K562 (cell line): ENCODE results near the gene ELOB. TPM values are rescaled to one million over a fixed set of nuclear protein-coding genes. Genes with fewer than 3 reads are reported as not detected.

Experiments
- CREM ChIP-seq: IDR thresholded peaks from 2 replicates; pipeline ENCODE4 v1.6.1; 2014; ENCODE audit warnings: antibody characterized with exemption, low read depth
- EP400 ChIP-seq: fragments of 450-650 bp; IDR thresholded peaks from 2 replicates; pipeline ENCODE4 v1.6.1; 2017; ENCODE audit warnings: antibody characterized with exemption, mild to moderate bottlenecking, moderate library complexity
- ETV1 ChIP-seq: fragments of 450-650 bp; conservative IDR thresholded peaks from 2 replicates; pipeline ENCODE4 v1.6.1; 2016; ENCODE audit warnings: missing genetic modification characterization, control low read depth, low read depth, missing compliant biosample characterization
- FOXA3 ChIP-seq, 2 experiments: fragments of 450-650 bp in 1 of 2; sonication (generic) in 1 of 2; formaldehyde crosslinking; IDR thresholded peaks in 1 of 2; conservative IDR thresholded peaks in 1 of 2; 2 replicates each; pipeline versions ENCODE4 v1.4.0 to v1.8.0; 2020 to 2022; ENCODE audit warnings: mild to moderate bottlenecking in 2 of 2, missing genetic modification reagents in 1 of 2
- HIVEP1 ChIP-seq: fragments of 250-450 bp; sonication (Bioruptor Pico); IDR thresholded peaks from 2 replicates; pipeline ENCODE4 v1.4.0; 2020; ENCODE audit warnings: mild to moderate bottlenecking
- IFI16 ChIP-seq: fragments of 250-450 bp; sonication (Bioruptor Pico); IDR thresholded peaks from 2 replicates; pipeline ENCODE4 v2.1.2; 2022; ENCODE audit warnings: mild to moderate bottlenecking, inconsistent platforms
- JUND ChIP-seq, 2 experiments: IDR thresholded peaks; 2 replicates in 1 of 2; 3 replicates in 1 of 2; pipeline ENCODE4 v1.6.1; 2011; ENCODE audit warnings: borderline replicate concordance in 2 of 2, low read depth in 2 of 2, low read length in 2 of 2, improper control_type of control experiment in 1 of 2, missing biosample characterization in 1 of 2, missing genetic modification characterization in 1 of 2, missing genetic modification reagents in 1 of 2
- MAZ ChIP-seq, 2 experiments: fragments of 450-650 bp in 1 of 2; sonication (generic) in 1 of 2; formaldehyde crosslinking; IDR thresholded peaks in 1 of 2; conservative IDR thresholded peaks in 1 of 2; 2 replicates each; pipeline versions ENCODE4 v1.4.0 to v1.5.0; 2020; ENCODE audit warnings: mild to moderate bottlenecking in 1 of 2, missing genetic modification reagents in 1 of 2
- NEUROD1 ChIP-seq: fragments of 150-350 bp; IDR thresholded peaks from 2 replicates; pipeline ENCODE4 v1.6.1; 2014; ENCODE audit warnings: borderline replicate concordance, low read length, low read depth; ENCODE audit not compliant: partially characterized antibody
- NFIC ChIP-seq: fragments of 450-650 bp; IDR thresholded peaks from 2 replicates; pipeline ENCODE4 v1.6.1; 2017; ENCODE audit warnings: mild to moderate bottlenecking, inconsistent platforms
- PTTG1 ChIP-seq: fragments of 450-650 bp; IDR thresholded peaks from 2 replicates; pipeline ENCODE4 v1.6.1; 2016; ENCODE audit warnings: low read depth, mild to moderate bottlenecking, missing genetic modification characterization, missing compliant biosample characterization
- RBM22 ChIP-seq: fragments of 200-400 bp; formaldehyde crosslinking; IDR thresholded peaks from 2 replicates; pipeline ENCODE4 v1.6.1; 2018; ENCODE audit warnings: low read length, low read depth; ENCODE audit not compliant: poor library complexity, severe bottlenecking
- RBM25 ChIP-seq: fragments of 200-400 bp; formaldehyde crosslinking; IDR thresholded peaks from 2 replicates; pipeline ENCODE4 v1.6.1; 2018; ENCODE audit warnings: low read length, low read depth, moderate library complexity; ENCODE audit not compliant: severe bottlenecking
- SP1 ChIP-seq: sonication (generic); formaldehyde crosslinking; IDR thresholded peaks from 2 replicates; pipeline ENCODE4 v1.8.1; 2022; ENCODE audit warnings: mild to moderate bottlenecking, missing genetic modification reagents
- SPI1 ChIP-seq: IDR thresholded peaks from 2 replicates; pipeline ENCODE4 v1.6.1; 2011; ENCODE audit warnings: low read depth, low read length, control low read depth, borderline replicate concordance
- SRSF3 ChIP-seq: fragments of 200-400 bp; formaldehyde crosslinking; IDR thresholded peaks from 2 replicates; pipeline ENCODE4 v1.6.1; 2016; ENCODE audit warnings: mild to moderate bottlenecking, low read length, moderate library complexity; ENCODE audit not compliant: insufficient read depth
- TAF7 ChIP-seq: fragments of 450-650 bp; IDR thresholded peaks from 2 replicates; pipeline ENCODE4 v1.6.1; 2016; ENCODE audit warnings: missing genetic modification characterization, missing compliant biosample characterization
- TCF7 ChIP-seq: sonication (generic); IDR thresholded peaks from 2 replicates; pipeline ENCODE4 v1.6.1; 2016; ENCODE audit warnings: antibody characterized with exemption, borderline replicate concordance
- ZBTB17 ChIP-seq: fragments of 450-650 bp; formaldehyde crosslinking; IDR thresholded peaks from 2 replicates; pipeline ENCODE4 v1.4.0; 2020; ENCODE audit warnings: mild to moderate bottlenecking
- ZFX ChIP-seq: sonication (generic); formaldehyde crosslinking; IDR thresholded peaks from 2 replicates; pipeline ENCODE4 v1.8.0; 2022; ENCODE audit warnings: mild to moderate bottlenecking, missing genetic modification reagents, moderate library complexity
- ZNF134 ChIP-seq: fragments of 250-450 bp; sonication (Bioruptor Pico); conservative IDR thresholded peaks from 2 replicates; pipeline ENCODE4 v1.4.0; 2020
- ZNF384 ChIP-seq: IDR thresholded peaks from 2 replicates; pipeline ENCODE4 v1.6.1; 2012; ENCODE audit warnings: low read depth, low read length, improper control_type of control experiment
- ZNF431 ChIP-seq: sonication (generic); formaldehyde crosslinking; IDR thresholded peaks from 2 replicates; pipeline ENCODE4 v1.8.0; 2022; ENCODE audit warnings: mild to moderate bottlenecking, missing genetic modification reagents
- ZNF583 ChIP-seq: fragments of 250-450 bp; sonication (Bioruptor Pico); IDR thresholded peaks from 2 replicates; pipeline ENCODE4 v1.4.0; 2020
- ZNF586 ChIP-seq: fragments of 450-650 bp; formaldehyde crosslinking; conservative IDR thresholded peaks from 2 replicates; pipeline ENCODE4 v1.4.0; 2020; ENCODE audit warnings: mild to moderate bottlenecking, moderate library complexity
- ZNF766 ChIP-seq: fragments of 200-800 bp; sonication (Bioruptor generic); conservative IDR thresholded peaks from 2 replicates; pipeline ENCODE4 v1.6.1; 2016; ENCODE audit warnings: missing genetic modification characterization, missing compliant biosample characterization
- polyA plus RNA-seq, 8 experiments: library from polyadenylated mRNA; depleted of rRNA in 4 of 8; stranded (reverse) in 5 of 8; unstranded in 3 of 8; fragments of >200 nt; fragmentation: Nextera tagmentation in 2 of 8; fragmentation: Illumina TruSeq in 1 of 8; extraction: Ambion mirVana in 2 of 8; extraction: Trizol in 1 of 8; gene quantifications; 2 replicates each; pipeline versions ENCODE4 v1.2.1 to v1.2.3, GENCODE V29; 2011 to 2014; ENCODE audit warnings: inconsistent platforms in 1 of 8, missing spikeins in 1 of 8
- total RNA-seq, 7 experiments: library from RNA; depleted of rRNA in 6 of 7; stranded (reverse); fragments of >200 nt in 6 of 7; fragmentation: Illumina TruSeq in 2 of 7; extraction: Trizol in 2 of 7; gene quantifications; 2 replicates each; pipeline versions ENCODE4 v1.2.1 to v1.2.3, GENCODE V29; 2011 to 2021; ENCODE audit warnings: low replicate concordance in 1 of 7
- TF ChIP-seq, protein P1 (sequence below): fragments of 450-650 bp; conservative IDR thresholded peaks from 2 replicates; pipeline ENCODE4 v1.6.1; 2016; ENCODE audit warnings: missing genetic modification characterization, low read depth, mild to moderate bottlenecking, control low read depth, missing compliant biosample characterization

The ELOB gene
- total and polyA plus RNA-seq, 9 of the 15 experiments (the other 6 are each of a cell fraction or from before 2014, with no cell fraction given), result 63.2 to 791 (median 237) TPM

DNA sequence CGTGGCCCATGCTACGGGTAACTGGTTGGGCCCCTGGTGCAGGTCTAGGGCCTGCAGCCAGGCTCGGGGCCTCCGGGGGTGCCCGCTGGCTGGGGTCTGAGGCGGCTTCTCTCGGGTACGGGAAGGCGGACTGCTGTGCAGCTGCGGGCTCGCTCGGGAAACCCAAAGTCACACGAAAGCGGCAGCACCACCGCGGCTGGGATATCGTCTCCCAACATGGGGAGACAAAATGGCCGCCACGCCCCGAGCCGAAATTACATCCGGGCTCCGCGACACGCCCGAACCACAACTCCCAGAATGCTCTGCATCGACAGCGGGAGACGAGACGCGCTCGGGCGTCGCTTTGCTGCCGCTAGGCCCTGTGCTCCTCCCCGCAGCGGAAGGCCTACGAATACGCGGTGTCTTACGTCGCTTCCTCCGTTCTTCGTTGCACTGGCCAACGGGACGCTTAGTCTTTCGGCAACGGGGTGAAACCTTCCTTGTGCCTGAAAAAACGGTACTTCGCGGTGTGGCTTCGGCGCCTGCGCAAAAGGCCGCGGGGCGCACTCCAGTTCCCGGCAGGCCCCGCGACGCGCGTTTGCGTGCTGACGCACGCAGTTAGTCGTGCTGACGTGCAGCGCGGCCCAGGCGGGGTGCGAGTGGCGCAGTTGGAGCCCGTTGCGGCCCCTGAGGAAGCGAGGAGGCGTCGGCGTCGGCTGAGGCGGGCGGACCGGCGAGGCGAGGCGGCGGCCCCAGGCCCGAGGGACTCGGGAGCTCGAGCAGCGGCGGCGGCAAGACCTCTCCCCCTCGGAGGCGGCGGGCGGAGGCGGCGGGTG is 24.8 kb downstream of the ELOB start, which contains the start of gene SRRM2 (continued):
- TF ChIP-seq ZNF586 (CRISPR knock-in tag), result no peak
- TF ChIP-seq RBM22, result peak; percentile 73
- peak; percentile 12 for TF ChIP-seq NEUROD1
- peak; percentile 80 for TF ChIP-seq ZBTB17 (CRISPR knock-in tag)
- TF ChIP-seq PTTG1 (tag), result no peak
- peak; percentile 58 for TF ChIP-seq NFIC
- 0 out of 2 replicates have a peak, but pooled peaks have one; percentile 22 for TF ChIP-seq SPI1
- peak; percentile 22 to 79; a peak in 3 of 4 replicates for TF ChIP-seq MAZ (CRISPR knock-in tag; conservative IDR thresholded peaks at IDR 0.05 in 1 of 2, IDR thresholded peaks at IDR 0.05 in 1 of 2)
- 0 out of 2 replicates have a peak, but pooled peaks have one; percentile 7 for TF ChIP-seq HIVEP1 (CRISPR knock-in tag)
- TF ChIP-seq EP400, result peak; percentile 99
- TF ChIP-seq ZNF384, result peak; percentile 13; the same call in 1 of the 2 replicates
- TF ChIP-seq IFI16 (CRISPR knock-in tag), result no peak
- TF ChIP-seq TCF7, result no peak
- TF ChIP-seq SRSF3, result 0 out of 2 replicates have a peak, but pooled peaks have one; percentile 21
- TF ChIP-seq CREM, result peak; percentile 90
- TF ChIP-seq ZNF134 (CRISPR knock-in tag), result peak; percentile 2; the same call in 1 of the 2 replicates
- 0 out of 4 replicates have a peak, but pooled peaks of 1 of the 2 experiments have one; percentile 12 for TF ChIP-seq FOXA3 (CRISPR knock-in tag; conservative IDR thresholded peaks at IDR 0.05 in 1 of 2, IDR thresholded peaks at IDR 0.05 in 1 of 2)
- peak; percentile 32 for TF ChIP-seq JUND (IDR thresholded peaks at IDR 0.05; ENCODE audit: borderline replicate concordance, low read depth, low read length)
- peak; percentile 28; the same call in 2 of the 3 replicates for TF ChIP-seq JUND (tag; IDR thresholded peaks at IDR 0.05; ENCODE audit: borderline replicate concordance, low read depth, low read length)
- peak; percentile 53; the same call in 1 of the 2 replicates for TF ChIP-seq ZNF583
- peak; percentile 35; the same call in 1 of the 2 replicates for TF ChIP-seq ETV1
- TF ChIP-seq ZNF766 (CRISPR knock-in tag), result peak; percentile 91
- TF ChIP-seq RBM25, result peak; percentile 57
- peak; percentile 100 for TF ChIP-seq ZFX (CRISPR knock-in tag)
- no peak for TF ChIP-seq ZNF431 (CRISPR knock-in tag)
- TF ChIP-seq TAF7 (tag), result peak; percentile 34; the same call in 1 of the 2 replicates
- peak; percentile 86; the same call in 1 of the 2 replicates for TF ChIP-seq SP1 (CRISPR knock-in tag)
- TF ChIP-seq, protein P1, sequence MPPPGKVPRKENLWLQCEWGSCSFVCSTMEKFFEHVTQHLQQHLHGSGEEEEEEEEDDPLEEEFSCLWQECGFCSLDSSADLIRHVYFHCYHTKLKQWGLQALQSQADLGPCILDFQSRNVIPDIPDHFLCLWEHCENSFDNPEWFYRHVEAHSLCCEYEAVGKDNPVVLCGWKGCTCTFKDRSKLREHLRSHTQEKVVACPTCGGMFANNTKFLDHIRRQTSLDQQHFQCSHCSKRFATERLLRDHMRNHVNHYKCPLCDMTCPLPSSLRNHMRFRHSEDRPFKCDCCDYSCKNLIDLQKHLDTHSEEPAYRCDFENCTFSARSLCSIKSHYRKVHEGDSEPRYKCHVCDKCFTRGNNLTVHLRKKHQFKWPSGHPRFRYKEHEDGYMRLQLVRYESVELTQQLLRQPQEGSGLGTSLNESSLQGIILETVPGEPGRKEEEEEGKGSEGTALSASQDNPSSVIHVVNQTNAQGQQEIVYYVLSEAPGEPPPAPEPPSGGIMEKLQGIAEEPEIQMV (tag), result 0 out of 2 replicates have a peak, but pooled peaks have one; percentile 26
